HepG2 (cell line): Measurements from ENCODE around the gene TSSK2. TPM values are rescaled to one million over a fixed set of nuclear protein-coding genes. Genes with fewer than 3 reads are reported as not detected.

Experiments used
- ATAC-seq: fragments of 200-7000 bp; cut with Tn5 transposase; 3 replicates; pipeline ENCODE4 v1.9.1; 2020; ENCODE audit warnings: mild to moderate bottlenecking, moderate library complexity
- BruUV-seq: library from RNA; stranded (reverse); fragments of 400-500 nt; replicated peaks from 2 replicates; lab custom pipeline; 2021; lab: Mats Ljungman, UMichigan
- CTCF ChIA-PET: fragments of 300-600 bp; formaldehyde crosslinking; extraction: SDS; loops from one replicate; lab custom pipeline; 2021; ENCODE audit warnings: low total read pairs, inconsistent platforms, low intra/inter-chr PET ratio; lab: Yijun Ruan, JAX
- POLR2A ChIA-PET: fragments of 350-600 bp; sonication (Branson Sonifier 250); formaldehyde crosslinking; loops from one replicate; lab custom pipeline; 2020; ENCODE audit warnings: antibody characterized with exemption, inconsistent platforms; lab: Yijun Ruan, JAX
- DNase-seq: peaks from one replicate; pipeline ENCODE4 v3.0.0-alpha.2; 2015; ENCODE audit warnings: low spot score
- FAIRE-seq: peaks from 3 replicates; lab custom pipeline; 2011; peaks lifted over from hg19 to GRCh38; lab: Jason Lieb, UNC
- H2AFZ ChIP-seq: one replicate; pipeline ENCODE4 v1.6.1; 2011; ENCODE audit warnings: low read length, inconsistent platforms
- H3K27ac ChIP-seq: fragments of 300-600 bp; 3 replicates; pipeline ENCODE4 v1.8.0; 2011; ENCODE audit warnings: mixed run types, mild to moderate bottlenecking, mixed read lengths, low read length, inconsistent platforms; ENCODE audit not compliant: insufficient read depth; ENCODE audit errors: extremely low read length
- H3K27me3 ChIP-seq, 2 experiments: fragments of 200-600 bp in 1 of 2; 2 replicates in 1 of 2; 3 replicates in 1 of 2; pipeline versions ENCODE4 v1.6.0 to v1.8.0; 2011; ENCODE audit warnings: low read length in 2 of 2, mild to moderate bottlenecking in 2 of 2, moderate library complexity in 2 of 2, inconsistent platforms in 1 of 2; ENCODE audit not compliant: insufficient read depth in 2 of 2, control insufficient read depth in 1 of 2
- H3K36me3 ChIP-seq, 2 experiments: fragments of 200-600 bp in 1 of 2; replicated peaks in 1 of 2; 2 replicates in 1 of 2; 3 replicates in 1 of 2; pipeline versions ENCODE4 v1.5.1 to v1.8.0; 2011; ENCODE audit warnings: low read length in 2 of 2, inconsistent platforms in 1 of 2; ENCODE audit not compliant: insufficient read depth in 2 of 2, control insufficient read depth in 1 of 2
- H3K4me1 ChIP-seq: 2 replicates; pipeline ENCODE4 v1.5.1; 2012; ENCODE audit warnings: low read length, inconsistent platforms; ENCODE audit not compliant: insufficient read depth
- H3K4me2 ChIP-seq: 2 replicates; pipeline ENCODE4 v1.6.0; 2011; ENCODE audit warnings: low read depth, low read length, inconsistent platforms
- H3K4me3 ChIP-seq, 3 experiments: fragments of 200-600 bp in 1 of 3; sonication (generic), shearing (Covaris generic) in 1 of 3; replicated peaks in 1 of 3; 2 replicates each; pipeline ENCODE4 v1.5.1; 2011 to 2016; ENCODE audit warnings: low read length in 3 of 3, inconsistent platforms in 2 of 3, low read depth in 2 of 3, mild to moderate bottlenecking in 2 of 3, control low read depth in 1 of 3, mixed read lengths in 1 of 3; ENCODE audit not compliant: insufficient read depth in 1 of 3
- H3K79me2 ChIP-seq: one replicate; pipeline ENCODE4 v1.6.1; 2011; ENCODE audit warnings: low read length, inconsistent platforms; ENCODE audit not compliant: insufficient read depth
- H3K9ac ChIP-seq: 2 replicates; pipeline ENCODE4 v1.6.0; 2011; ENCODE audit warnings: mild to moderate bottlenecking, low read depth, low read length, inconsistent platforms; ENCODE audit not compliant: insufficient read depth
- H3K9me3 ChIP-seq: 2 replicates; pipeline ENCODE4 v1.5.1; 2012; ENCODE audit warnings: mild to moderate bottlenecking, low read length
- H4K20me1 ChIP-seq: 2 replicates; pipeline ENCODE4 v1.6.0; 2011; ENCODE audit warnings: inconsistent platforms, mild to moderate bottlenecking, low read length, moderate library complexity; ENCODE audit not compliant: insufficient read depth
- CENPT ChIP-seq: sonication (generic); formaldehyde crosslinking; IDR thresholded peaks from 2 replicates; pipeline ENCODE4 v1.8.0; 2022; ENCODE audit warnings: low read depth, mild to moderate bottlenecking, moderate library complexity, missing genetic modification reagents
- IRF2 ChIP-seq: IDR thresholded peaks from 2 replicates; pipeline ENCODE4 v1.6.1; 2018; ENCODE audit warnings: missing genetic modification reagents, missing compliant biosample characterization
- KAT8 ChIP-seq: IDR thresholded peaks from 2 replicates; pipeline ENCODE4 v1.6.1; 2016; ENCODE audit warnings: missing genetic modification reagents, missing compliant biosample characterization
- NFKB2 ChIP-seq: sonication (generic); formaldehyde crosslinking; IDR thresholded peaks from 2 replicates; pipeline ENCODE4 v1.4.0; 2020; ENCODE audit warnings: missing genetic modification reagents, borderline replicate concordance
- NR2F6 ChIP-seq, 2 experiments: IDR thresholded peaks; 2 replicates each; pipeline ENCODE4 v1.6.1; 2016; ENCODE audit warnings: antibody characterized with exemption in 1 of 2, mild to moderate bottlenecking in 1 of 2
- ZKSCAN1 ChIP-seq: fragments of 150-350 bp; IDR thresholded peaks from 2 replicates; pipeline ENCODE4 v1.6.1; 2014; ENCODE audit warnings: low read length
- ZNF687 ChIP-seq: sonication (generic); formaldehyde crosslinking; IDR thresholded peaks from 2 replicates; pipeline ENCODE4 v1.5.1; 2020; ENCODE audit warnings: mild to moderate bottlenecking, missing genetic modification reagents, moderate library complexity
- ZNF891 ChIP-seq: sonication (generic); formaldehyde crosslinking; IDR thresholded peaks from 2 replicates; pipeline ENCODE4 v1.5.0; 2020; ENCODE audit warnings: mild to moderate bottlenecking, missing genetic modification reagents
- WGBS: methylation state at CpG from one replicate; pipeline ENCODE4 v1.1.6; 2017; ENCODE audit warnings: low lambda C conversion rate; 5-methylcytosine and 5-hydroxymethylcytosine counted together
- in situ Hi-C: cut with HindIII; loops from 2 replicates; pipeline ENCODE4 v1.10.0; 2017; ENCODE audit warnings: low pct_unique_long_range_greater_than_20kb; ENCODE audit not compliant: extremely low pct_ligation_motif_present
- intact Hi-C: fragments of 100-400 bp; cut with micrococcal nuclease; formaldehyde crosslinking; loops from one replicate; pipeline ENCODE4 v1.10.0; 2022; ENCODE audit not compliant: unreplicated experiment
- polyA plus RNA-seq, 8 experiments: library from polyadenylated mRNA; depleted of rRNA in 3 of 8; stranded (reverse) in 7 of 8; unstranded in 1 of 8; fragments of >200 nt; fragmentation: Illumina TruSeq in 4 of 8; extraction: Trizol in 4 of 8; gene quantifications; 2 replicates each; pipeline versions ENCODE4 v1.2.1 to v1.2.3, GENCODE V29; 2011 to 2016; ENCODE audit warnings: low read depth in 4 of 8, missing spikeins in 1 of 8, mixed read lengths in 1 of 8; ENCODE audit not compliant: insufficient read depth in 1 of 8
- total RNA-seq, 5 experiments: library from RNA; depleted of rRNA; stranded (reverse); fragments of >200 nt; fragmentation: Illumina TruSeq; extraction: Trizol; gene quantifications; 2 replicates each; pipeline ENCODE4 v1.2.3, GENCODE V29; 2016; ENCODE audit warnings: low read depth in 1 of 5
- TF ChIP-seq, protein P1 (sequence below): sonication (generic); formaldehyde crosslinking; IDR thresholded peaks from 2 replicates; pipeline ENCODE4 v1.4.0; 2020; ENCODE audit warnings: missing genetic modification reagents
- TF ChIP-seq, protein P2 (sequence below): sonication (generic); formaldehyde crosslinking; IDR thresholded peaks from 2 replicates; pipeline ENCODE4 v1.5.0; 2020; ENCODE audit warnings: missing genetic modification reagents
- TF ChIP-seq, protein P3 (sequence below): sonication (generic); formaldehyde crosslinking; IDR thresholded peaks from 2 replicates; pipeline ENCODE4 v1.5.0; 2020; ENCODE audit warnings: missing genetic modification reagents, mild to moderate bottlenecking, borderline replicate concordance

Gene TSSK2
- total and polyA plus RNA-seq, 2 of the 13 experiments (the other 11 are each of a cell fraction or from before 2014, with no cell fraction given) = not detected

DNA sequence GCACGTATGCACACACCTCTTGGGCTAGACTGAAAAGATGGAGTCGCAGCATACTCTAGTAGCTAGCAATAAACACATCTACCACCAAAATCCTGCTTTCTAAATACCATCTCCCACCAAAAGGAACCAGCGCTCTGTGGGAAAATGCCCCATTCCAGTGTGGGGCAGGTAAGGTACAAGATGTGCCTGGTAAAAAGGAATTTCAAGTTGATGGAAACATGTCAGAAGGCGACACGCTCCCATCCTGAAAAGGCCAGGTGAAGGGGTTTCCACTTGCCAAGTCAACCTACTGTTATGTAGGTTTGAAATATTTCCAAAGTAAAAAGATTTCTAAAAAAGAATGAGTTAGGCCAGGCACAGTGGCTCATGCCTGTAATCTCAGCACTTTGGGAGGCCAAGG is 17.7 kb upstream of the TSSK2 start (continued):
- TF ChIP-seq, protein P1, sequence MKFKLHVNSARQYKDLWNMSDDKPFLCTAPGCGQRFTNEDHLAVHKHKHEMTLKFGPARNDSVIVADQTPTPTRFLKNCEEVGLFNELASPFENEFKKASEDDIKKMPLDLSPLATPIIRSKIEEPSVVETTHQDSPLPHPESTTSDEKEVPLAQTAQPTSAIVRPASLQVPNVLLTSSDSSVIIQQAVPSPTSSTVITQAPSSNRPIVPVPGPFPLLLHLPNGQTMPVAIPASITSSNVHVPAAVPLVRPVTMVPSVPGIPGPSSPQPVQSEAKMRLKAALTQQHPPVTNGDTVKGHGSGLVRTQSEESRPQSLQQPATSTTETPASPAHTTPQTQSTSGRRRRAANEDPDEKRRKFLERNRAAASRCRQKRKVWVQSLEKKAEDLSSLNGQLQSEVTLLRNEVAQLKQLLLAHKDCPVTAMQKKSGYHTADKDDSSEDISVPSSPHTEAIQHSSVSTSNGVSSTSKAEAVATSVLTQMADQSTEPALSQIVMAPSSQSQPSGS (CRISPR knock-in tag) = no peak
- TF ChIP-seq, all 625 proteins: peak for 0

DNA sequence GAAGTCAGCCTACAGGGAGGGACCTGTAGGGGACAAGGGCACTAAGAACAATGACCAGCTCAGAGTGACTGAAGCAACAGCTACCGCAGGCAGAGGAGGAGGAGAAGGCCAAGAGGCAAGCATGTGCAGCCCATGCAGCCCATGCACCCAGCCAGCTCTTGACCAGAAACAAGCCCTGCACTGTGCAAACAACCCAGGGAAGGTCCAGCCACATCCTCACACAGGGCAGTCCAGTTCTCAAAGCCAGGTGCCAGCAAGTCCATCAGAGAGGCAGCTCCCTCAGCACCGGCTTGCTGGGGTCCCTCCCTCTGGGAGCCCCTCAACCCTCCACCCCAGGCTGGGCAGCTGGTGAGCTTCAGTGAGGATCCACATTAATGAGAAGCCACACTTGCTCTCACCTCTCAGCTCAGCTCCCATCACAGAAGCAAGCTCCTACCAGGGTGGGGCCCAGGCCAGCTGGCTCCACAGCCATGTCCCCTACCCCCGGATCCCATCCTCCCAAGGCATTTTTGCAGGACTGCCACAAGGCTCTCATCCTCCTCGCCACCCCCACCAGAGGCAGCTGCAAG is 16.0 kb upstream of the TSSK2 start:
- Histone ChIP-seq H3K9me3 (no peaks in the 10 kb centered on the region), H3K4me2 (no peak overlapping the region), H3K27me3 (no peaks in the 10 kb centered on the region; a peak in 1 of 5 replicates), H3K27ac (no peak overlapping the region), H3K9ac (no peak overlapping the region), H3K4me1 (peaks cover 42% of the 10 kb centered on the region), H3K79me2 (peaks cover 81% of the 10 kb centered on the region), H4K20me1 (peaks cover 63% of the 10 kb centered on the region), H3K4me3 (no peak overlapping the region), H3K36me3 (peaks cover 4 to 24% of the 10 kb centered on the region in 2 experiments; a peak in 4 of 5 replicates), H2AFZ (no peak overlapping the region)
- POLR2A ChIA-PET = no interaction called here
- 0 out of 2 replicates have a peak, but pooled peaks have one; percentile 37 for TF ChIP-seq ZNF891
- no peak for TF ChIP-seq CENPT
- no peak for TF ChIP-seq IRF2 (CRISPR knock-in tag)
- peak; percentile 42 for TF ChIP-seq ZNF687
- TF ChIP-seq NR2F6 (IDR thresholded peaks at IDR 0.05) = no peak
- no peak for TF ChIP-seq NR2F6 (CRISPR knock-in tag; IDR thresholded peaks at IDR 0.05)
- TF ChIP-seq, protein P2, sequence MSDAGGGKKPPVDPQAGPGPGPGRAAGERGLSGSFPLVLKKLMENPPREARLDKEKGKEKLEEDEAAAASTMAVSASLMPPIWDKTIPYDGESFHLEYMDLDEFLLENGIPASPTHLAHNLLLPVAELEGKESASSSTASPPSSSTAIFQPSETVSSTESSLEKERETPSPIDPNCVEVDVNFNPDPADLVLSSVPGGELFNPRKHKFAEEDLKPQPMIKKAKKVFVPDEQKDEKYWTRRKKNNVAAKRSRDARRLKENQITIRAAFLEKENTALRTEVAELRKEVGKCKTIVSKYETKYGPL (CRISPR knock-in tag) = no peak
- TF ChIP-seq ZKSCAN1 = no peak
- no peak for TF ChIP-seq NFKB2 (CRISPR knock-in tag)
- TF ChIP-seq, protein P3, sequence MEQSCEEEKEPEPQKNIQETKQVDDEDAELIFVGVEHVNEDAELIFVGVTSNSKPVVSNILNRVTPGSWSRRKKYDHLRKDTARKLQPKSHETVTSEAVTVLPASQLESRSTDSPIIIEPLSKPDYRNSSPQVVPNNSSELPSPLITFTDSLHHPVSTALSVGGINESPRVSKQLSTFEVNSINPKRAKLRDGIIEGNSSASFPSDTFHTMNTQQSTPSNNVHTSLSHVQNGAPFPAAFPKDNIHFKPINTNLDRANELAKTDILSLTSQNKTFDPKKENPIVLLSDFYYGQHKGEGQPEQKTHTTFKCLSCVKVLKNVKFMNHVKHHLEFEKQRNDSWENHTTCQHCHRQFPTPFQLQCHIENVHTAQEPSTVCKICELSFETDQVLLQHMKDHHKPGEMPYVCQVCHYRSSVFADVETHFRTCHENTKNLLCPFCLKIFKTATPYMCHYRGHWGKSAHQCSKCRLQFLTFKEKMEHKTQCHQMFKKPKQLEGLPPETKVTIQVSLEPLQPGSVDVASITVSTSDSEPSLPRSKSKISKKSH = 0 out of 2 replicates have a peak, but pooled peaks have one; percentile 18
- no peak for TF ChIP-seq KAT8 (CRISPR knock-in tag)
- intact Hi-C loops = no loop called here
- ATAC-seq (peak; percentile 51), DNase-seq (no peak), FAIRE-seq (no peak)
- WGBS = 100% methylated on average over 3 of the region's 4 CpGs
- in situ Hi-C loops = no loop called here
- CTCF ChIA-PET = no interaction called here
- no TSS peak for BruUV-seq
